ENCODE results near the gene PLCXD1. TPM values are rescaled to one million over a fixed set of nuclear protein-coding genes. Genes with fewer than 3 reads are reported as not detected.
"Not testable (repeated sequence)": the region's sequence is repeated elsewhere in the genome, so short reads cannot be mapped to it uniquely, and the experiment has no call there.

Gene PLCXD1
- total RNA-seq, 4 donors from 2014 or later = 22.4 to 78.3 (median 54.2) TPM

- Histone ChIP-seq H3K4me3 (no peak overlapping the region), H3K36me3 (peaks cover 62% of the 10 kb centered on the region), H3K27me3 (no peaks in the 10 kb centered on the region), H3K4me1 (no peaks in the 10 kb centered on the region), H3K9me3 (no peaks in the 10 kb centered on the region), H3K27ac (no peak overlapping the region)
- TF ChIP-seq POLR2A (IDR thresholded peaks at IDR 0.05) (no peak), CTCF (IDR thresholded peaks at IDR 0.05) (no peak), POLR2AphosphoS5 (IDR thresholded peaks at IDR 0.05) (no peak), EP300 (IDR thresholded peaks at IDR 0.05) (no peak)
- WGBS = 86% methylated on average over 8 of the region's 8 CpGs
- no peak for DNase-seq (ENCODE audit: low spot score in 2 of 2)
Measured at GRCh38 chrX:300334-300733, 19.2 kb downstream of the PLCXD1 start.

DNA sequence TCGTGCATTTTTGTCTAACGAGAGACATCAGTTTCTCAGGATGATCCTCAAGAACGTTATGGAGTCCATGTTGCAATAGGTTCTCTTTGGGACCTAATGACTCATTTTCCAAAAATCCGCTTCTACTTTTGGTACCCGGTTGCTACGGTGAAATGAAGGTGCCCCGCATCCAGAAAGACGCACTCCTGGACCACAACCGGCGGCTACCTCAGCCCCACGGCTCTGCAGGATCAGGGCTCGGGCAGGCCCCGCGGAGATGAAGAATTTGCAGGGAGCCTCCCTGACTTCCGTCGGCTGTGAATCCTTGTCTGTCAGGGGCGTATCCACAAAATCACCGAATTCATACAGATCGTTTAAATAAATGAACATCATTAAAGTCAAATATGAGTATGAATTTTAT lies 21.8 kb downstream of the PLCXD1 start:
- 92% methylated on average over 19 of the region's 19 CpGs for WGBS
- TF ChIP-seq EP300 (IDR thresholded peaks at IDR 0.05) (no peak), CTCF (IDR thresholded peaks at IDR 0.05) (no peak), POLR2A (IDR thresholded peaks at IDR 0.05) (no peak), POLR2AphosphoS5 (IDR thresholded peaks at IDR 0.05) (no peak)
- Histone ChIP-seq H3K4me1 (no peaks in the 10 kb centered on the region), H3K36me3 (peaks cover 78% of the 10 kb centered on the region), H3K27me3 (no peaks in the 10 kb centered on the region), H3K4me3 (no peak overlapping the region), H3K27ac (no peak overlapping the region), H3K9me3 (no peaks in the 10 kb centered on the region)
- no peak for DNase-seq (ENCODE audit: low spot score in 2 of 2)

DNA sequence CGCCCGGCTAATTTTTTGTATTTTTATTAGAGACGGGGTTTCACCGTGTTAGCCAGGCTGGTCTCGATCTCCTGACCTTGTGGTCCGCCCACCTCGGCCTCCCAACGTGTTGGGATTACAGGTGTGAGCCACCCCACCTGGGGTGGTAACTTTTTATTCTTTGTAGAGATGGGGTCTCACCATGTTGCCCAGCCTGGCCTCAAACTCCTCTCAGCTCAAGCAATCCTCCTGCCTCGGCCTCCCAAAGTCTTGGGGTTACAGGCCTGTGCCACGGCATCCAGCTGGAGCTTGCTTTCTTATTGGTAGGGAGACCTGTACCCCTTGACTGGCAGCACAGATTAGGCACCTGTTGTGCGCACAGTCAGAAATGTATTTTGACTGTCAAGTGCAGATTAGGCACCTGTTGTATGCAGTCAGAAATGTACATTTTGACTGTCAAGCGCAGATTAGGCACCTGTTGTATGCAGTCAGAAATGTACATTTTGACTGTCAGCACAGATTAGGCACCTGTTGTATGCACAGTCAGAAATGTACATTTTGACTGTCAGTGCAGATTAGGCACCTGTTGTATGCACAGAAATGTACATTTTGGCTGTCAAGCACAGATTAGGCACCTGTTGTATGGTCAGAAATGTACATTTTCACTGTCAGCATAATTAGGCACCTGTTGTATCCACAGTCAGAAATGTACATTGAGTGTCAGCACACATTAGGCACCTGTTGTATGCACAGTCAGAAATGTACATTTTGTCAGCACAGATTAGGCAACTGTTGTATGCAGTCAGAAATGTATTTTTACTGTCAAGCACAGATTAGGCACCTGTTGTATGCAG lies 24.8 kb downstream of the PLCXD1 start:
- H3K4me3 ChIP-seq, H3K9me3 ChIP-seq, H3K4me1 ChIP-seq, H3K27ac ChIP-seq, H3K27me3 ChIP-seq: not testable (repeated sequence)
- DNase-seq (ENCODE audit: low spot score in 2 of 2) = peak; percentile 37 to 51
- peaks cover 87% of the 10 kb centered on the region for H3K36me3 ChIP-seq
- 92% methylated on average over 10 of the region's 12 CpGs for WGBS

DNA sequence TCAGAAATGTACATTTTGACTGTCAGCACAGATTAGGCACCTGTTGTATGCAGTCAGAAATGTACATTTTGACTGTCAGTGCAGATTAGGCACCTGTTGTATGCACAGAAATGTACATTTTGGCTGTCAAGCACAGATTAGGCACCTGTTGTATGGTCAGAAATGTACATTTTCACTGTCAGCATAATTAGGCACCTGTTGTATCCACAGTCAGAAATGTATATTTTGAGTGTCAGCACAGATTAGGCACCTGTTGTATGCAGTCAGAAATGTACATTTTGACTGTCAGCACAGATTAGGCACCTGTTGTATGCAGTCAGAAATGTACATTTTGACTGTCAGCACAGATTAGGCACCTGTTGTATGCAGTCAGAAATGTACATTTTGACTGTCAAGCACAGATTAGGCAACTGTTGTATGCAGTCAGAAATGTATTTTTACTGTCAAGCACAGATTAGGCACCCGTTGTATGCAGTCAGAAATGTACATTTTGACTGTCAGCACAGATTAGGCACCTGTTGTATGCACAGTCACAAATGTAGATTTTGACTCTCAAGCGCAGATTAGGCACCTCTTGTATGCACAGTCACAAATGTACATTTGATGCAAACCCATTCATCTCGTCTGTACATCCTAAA lies 25.6 kb downstream of the PLCXD1 start:
- not testable (repeated sequence) for H3K27ac ChIP-seq; H3K27me3 ChIP-seq; DNase-seq (ENCODE audit: low spot score in 2 of 2); H3K4me3 ChIP-seq; H3K4me1 ChIP-seq; H3K9me3 ChIP-seq
- H3K36me3 ChIP-seq = peaks cover 88% of the 10 kb centered on the region
- WGBS = 92% methylated on average over 3 of the region's 3 CpGs

DNA sequence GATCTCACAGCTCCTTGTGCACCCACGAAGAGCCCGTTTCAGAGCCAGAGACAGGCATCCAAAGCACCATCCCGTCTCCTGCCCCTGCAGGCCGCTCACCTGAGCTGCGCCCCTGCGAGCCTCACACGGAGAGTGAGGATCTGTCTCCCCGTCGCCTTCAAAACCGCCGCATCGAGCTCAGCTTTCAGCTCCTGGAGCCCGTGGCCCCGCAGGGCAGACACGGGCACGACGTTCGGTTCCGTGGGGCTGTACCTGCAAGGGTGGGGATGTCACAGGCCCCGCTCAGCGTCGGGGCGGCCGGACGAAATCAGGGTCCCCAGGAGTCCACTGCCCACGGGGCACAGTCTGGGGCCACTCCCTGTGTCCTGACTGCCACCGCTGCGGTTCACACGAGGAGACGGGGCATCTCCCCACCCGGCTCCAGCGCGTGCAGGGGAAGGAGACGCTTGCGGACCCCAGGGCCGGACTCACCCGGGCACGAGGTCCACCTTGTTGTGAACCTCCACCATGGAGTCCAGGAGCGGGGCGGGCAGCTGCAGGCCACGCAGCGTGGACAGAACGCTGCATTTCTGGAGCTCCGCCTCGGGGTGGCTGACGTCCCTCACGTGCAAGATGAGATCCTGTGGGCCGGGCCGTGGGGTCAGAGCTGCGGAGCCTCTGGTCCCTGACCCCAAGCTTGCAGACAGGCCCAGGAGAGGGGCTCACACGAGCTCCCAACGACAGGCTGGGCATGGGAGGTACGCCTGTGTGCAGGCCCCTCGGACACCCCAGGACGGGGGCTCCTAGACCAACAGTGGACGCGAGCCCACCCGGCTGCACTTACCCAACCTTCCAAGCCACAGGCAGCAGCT lies 26.3 kb downstream of the PLCXD1 start:
- H3K36me3 ChIP-seq = peaks cover 88% of the 10 kb centered on the region
- no peaks in the 10 kb centered on the region for H3K27me3 ChIP-seq
- no peak overlapping the region for H3K4me3 ChIP-seq
- no peaks in the 10 kb centered on the region for H3K4me1 ChIP-seq
- peak; percentile 59 to 72 for DNase-seq (ENCODE audit: low spot score in 2 of 2)
- H3K9me3 ChIP-seq = no peaks in the 10 kb centered on the region
- TF ChIP-seq POLR2AphosphoS5 (IDR thresholded peaks at IDR 0.05) = no peak
- 97% methylated on average over 39 of the region's 58 CpGs for WGBS
- H3K27ac ChIP-seq = no peak overlapping the region

- Histone ChIP-seq H3K36me3 (peaks cover 90% of the 10 kb centered on the region), H3K4me1 (no peaks in the 10 kb centered on the region), H3K9me3 (no peaks in the 10 kb centered on the region), H3K27me3 (no peaks in the 10 kb centered on the region), H3K27ac (no peak overlapping the region), H3K4me3 (no peak overlapping the region)
- DNase-seq (ENCODE audit: low spot score in 2 of 2) = peak; percentile 38 to 78
- TF ChIP-seq POLR2A (IDR thresholded peaks at IDR 0.05) = no peak
- TF ChIP-seq CTCF (IDR thresholded peaks at IDR 0.05) = no peak
- no peak for TF ChIP-seq EP300 (IDR thresholded peaks at IDR 0.05)
- no peak for TF ChIP-seq POLR2AphosphoS5 (IDR thresholded peaks at IDR 0.05)
- 94% methylated on average over 26 of the region's 30 CpGs for WGBS
Measured at GRCh38 chrX:308821-309520, 27.8 kb downstream of the PLCXD1 start.
